Measurements from ENCODE around the gene F2.

The F2 gene

DNA sequence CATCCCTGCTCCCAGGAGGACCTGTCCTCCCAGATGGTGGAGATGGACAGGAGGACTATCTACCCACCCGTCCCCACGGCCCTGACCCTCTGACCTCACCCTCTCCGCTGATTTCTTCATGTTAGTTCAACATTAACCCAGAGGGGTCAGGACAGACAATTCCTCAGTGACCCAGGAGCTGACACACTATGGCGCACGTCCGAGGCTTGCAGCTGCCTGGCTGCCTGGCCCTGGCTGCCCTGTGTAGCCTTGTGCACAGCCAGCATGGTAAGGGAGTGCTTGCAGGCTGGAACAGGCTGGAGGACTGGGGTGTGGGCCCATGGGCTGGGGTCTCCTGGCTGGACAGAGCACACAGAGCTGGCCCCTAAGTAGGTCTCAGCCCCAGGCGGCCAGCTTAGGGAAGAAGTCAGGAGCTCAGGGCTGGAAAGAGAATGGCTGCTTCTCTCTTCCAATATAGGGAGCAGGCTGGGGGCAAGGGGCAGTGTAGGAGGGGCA lies at the start of gene F2:
Gene F2, plus strand, starts transcription at position 166 of the 495 bp plus-strand sequence. Its CDS starts 23 bp downstream, at position 189.
- DNase-seq = no peak

DNA sequence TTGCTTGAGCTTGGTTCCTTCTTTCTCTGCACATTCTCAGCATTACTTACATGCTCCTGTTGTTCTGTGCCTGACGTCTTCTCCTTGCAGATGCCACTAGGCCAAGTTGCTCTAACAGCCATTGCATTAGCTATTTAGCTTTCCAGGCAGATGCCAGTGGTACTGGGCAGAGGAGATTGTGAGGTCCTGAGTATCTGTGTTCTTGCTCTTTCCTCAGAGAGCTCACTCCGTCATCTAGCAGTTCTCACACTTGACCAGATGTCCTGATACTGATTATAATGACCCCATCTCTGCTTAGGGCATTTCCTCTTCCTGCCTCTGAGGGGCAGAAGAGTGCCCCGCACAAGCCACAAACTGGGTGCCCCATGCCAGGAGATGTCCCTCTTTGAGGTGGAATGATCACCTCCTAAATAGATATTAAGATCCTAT lies 49.3 kb upstream of the F2 start:
- DNase-seq = no peak

DNA sequence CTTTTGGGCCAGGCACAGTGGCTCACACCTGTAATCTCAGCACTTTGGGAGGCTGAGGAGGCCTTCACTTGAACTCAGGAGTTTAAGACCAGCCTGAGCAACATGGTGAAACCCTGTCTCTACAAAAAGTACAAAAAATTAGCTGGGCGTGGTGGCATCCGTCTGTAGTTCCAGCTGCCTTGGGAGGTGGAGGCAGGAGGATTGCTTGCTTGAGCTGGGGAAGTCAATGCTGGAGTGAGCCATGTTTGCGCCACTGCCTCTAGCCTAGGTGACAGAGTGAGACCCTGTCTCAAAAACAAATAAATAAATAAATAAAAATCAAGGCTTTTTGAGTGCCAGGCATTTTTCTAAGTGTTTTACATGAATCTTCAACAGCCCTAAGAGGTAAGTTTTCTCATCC lies 48.5 kb upstream of the F2 start:
- peak; percentile 60 for DNase-seq

DNA sequence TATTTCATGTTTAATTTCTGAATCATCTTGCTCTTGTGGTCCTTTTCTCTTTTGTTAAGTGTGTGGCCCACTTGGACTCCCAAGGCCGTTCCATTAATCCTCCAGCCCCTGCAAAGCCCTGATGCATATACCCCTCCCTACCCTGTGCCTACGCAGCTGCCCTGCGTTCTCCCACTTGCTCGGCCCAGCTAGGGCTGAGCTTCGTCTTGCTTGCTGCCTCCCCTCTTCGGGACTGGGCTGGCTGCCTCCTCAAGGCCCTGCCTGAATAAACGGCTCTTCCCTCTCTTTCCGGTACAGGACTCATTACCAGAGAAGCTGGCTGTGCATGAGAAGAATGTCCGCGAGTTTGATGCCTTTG lies 47.1 kb upstream of the F2 start:
- DNase-seq = peak; percentile 55

DNA sequence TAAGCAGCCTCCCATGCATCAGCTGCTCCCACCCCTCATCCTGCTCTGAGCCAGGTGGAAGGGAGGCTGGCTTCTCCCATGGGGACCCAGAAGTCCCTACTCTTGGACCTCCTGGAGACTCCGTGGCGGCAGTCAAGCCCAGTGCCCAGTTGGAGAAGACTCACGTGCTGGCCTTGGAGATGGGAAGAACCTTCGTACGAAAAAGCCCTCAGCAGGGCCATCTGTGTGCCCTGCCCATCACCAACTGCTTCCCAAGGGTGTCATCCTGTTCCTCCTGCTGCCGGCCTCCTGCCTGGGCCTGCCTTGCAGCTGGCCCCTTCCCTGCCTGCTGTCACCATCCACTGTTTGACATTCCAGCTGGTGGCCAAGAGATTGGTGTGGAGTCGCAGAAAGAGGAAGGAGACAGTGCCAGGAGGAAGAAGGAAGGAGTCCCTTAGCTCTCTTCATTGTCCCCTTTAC lies 46.6 kb upstream of the F2 start:
- DNase-seq = peak; percentile 59

DNA sequence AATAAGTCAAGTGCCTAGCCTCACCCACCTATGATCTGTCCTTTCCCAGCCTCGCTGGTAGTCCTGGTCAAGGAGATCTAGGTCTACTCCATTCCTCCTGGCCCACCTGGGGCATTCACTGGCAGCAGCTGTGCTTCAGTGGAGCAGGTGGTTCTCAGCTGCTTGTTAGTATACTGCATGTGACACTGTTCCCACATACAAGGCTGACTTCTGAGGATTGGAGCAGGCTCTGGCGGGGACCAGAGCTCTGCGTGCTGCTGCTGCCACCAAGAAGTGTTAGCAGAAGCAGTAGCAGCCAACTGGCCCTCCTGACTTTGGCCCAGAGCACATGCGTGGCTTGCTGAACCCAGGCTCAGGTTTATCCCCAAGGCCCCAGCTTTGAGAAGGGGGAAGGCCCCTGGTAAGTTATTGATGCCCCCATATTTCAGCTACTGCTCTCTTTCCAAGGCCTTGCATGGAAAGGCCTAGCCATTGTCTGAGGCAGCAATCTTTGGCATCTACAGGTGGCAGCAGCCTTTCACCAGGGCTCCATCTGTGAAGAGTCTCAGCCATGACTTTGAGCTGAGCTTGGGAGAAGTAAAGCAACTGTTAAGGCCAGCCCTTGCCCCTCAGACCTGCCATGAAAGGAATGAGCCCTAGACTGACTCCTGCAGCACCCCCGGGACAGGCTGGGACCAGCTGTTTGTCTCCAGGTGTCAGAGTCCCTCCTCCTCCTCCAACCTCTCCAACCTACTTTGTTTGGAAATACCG lies 45.1 kb upstream of the F2 start:
- peak; percentile 41 for DNase-seq

DNA sequence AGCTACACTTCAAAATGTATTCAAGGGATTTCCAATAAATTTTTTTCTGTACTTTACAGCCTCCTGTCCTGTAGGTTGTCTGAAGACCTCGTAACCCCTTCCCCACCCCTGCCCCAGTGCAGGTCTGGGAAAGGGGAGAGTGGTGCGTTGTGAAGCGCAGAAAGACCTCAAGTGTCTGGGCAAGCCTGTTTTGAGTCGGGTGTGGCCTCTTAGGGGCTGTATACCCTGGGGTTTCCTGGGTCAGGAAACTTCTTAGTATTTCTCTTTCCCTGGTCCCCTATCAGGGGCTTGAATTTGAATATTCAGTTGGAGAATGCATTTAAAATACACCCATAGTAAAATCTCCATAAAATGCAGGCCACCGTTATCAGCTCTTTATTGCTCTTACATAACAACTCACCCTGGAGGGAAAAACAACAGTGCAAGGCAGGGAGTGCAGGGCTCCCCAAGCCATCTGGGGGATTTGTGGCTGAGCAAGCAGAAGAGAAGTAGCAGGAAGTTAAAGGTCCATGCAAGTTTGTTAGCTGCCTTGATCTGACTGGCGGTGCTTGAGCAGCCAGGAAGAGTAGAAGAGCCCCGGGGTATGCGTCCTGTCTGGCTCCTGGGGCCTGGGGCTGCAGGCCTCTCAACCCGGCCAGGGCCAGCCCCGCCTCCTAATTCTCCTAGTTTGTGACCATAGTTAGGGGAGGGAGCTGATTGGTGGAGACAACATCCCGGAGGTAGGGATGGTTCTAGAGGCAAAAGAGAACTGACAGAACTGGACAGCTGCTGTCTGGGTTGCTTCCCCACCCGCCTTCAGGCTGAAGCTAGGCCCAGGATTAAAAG lies 44.3 kb upstream of the F2 start:
- peak; percentile 64 for DNase-seq

DNA sequence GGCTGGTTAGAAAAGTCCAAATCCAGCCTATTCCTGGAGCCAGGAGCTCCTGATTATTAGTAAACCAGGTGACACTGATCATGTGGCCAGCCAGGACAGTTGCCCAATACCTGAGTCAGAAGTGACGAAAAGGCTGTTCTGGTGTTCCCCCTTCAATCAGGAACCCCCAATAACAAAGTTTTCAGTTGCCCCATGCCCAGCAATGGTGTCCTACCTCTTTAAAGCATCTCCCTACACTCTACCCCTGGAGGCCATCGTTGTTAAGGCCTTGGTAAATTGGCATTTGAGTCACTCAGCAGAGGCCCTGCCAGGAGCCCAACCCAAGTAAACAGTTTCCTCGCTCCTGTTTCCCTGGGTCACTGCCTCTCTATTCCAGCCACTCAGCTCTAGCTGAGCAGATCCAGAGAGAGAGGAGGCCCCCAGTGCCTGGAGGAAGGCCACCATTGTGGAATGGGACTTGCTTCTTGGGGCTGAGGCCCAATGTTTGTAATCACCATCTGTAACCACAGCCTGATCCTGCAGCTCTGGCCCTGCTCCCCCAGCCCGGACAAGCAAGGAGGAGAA lies 43.6 kb upstream of the F2 start:
- DNase-seq = no peak

DNA sequence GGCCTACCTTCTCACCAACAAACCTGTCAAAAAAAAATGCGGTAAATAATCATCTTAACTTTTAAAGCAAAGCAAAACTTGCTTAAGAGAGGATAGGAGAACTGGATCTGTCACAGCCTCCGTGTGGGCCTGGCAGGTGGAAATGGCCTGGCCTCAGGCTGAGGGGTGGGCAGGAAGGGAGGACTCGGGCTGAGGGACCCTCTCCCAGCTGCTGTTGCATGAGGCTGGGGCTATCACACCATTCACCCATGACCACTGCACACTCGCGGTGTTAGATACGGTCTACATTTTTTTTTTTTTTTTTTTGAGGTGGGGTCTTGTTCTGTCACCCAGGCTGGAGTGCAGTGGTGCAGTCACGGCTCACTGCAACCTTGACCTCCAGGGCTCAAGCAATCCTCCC lies 43.1 kb upstream of the F2 start:
- DNase-seq = no peak

DNA sequence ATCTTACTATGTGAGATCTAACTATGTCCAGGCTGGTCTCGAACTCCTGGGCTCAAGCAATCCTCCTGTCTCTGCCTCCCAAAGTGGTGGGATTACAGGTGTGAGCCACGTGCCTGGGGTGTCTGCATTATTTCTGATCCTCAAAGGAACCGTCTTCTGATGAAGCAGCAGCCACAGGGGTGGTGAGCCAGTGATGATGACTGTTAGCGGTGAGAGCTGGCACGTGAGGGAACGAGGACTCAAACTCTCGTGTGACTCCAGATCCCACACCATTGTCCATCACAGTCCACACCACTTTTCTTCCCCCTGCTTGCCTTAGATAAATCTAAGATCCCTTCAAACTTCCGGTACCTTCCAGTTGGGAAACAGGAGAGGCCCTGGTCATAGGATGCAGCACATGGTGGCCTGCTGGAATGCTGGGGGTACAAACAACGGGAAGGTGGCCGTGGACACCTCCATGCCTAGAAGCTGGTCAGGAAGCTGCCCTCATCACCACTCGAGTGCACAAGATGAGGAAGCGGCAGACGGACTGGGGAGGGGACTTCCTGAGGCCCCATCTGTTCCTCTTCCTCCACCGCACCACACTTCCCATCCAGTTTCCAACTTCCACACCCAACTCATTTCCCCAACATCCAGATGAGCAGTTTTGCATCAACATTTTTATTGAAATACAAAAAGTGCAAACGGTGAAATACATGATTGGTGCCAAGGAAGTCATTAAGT lies 42.4 kb upstream of the F2 start:
- no peak for DNase-seq

DNA sequence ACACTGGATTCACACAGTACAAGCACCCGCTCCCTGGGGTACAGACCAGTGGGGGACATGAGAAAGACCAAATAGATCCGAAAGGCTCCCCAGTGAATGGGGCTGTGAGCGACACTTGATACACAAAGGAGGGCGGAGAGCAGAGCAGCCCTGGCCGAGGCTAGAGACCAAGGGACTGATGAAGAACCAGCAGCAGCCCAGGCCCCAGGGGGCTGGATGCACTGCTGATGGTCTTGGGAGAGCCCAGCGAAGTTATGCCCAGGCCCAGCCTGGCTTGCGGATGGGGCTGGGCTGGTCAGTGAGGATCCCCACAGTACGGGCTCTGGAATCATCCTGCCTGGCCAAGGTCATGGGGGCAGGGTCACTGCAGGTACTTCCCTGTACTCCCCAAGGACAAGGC lies 41.8 kb upstream of the F2 start:
- no peak for DNase-seq

DNA sequence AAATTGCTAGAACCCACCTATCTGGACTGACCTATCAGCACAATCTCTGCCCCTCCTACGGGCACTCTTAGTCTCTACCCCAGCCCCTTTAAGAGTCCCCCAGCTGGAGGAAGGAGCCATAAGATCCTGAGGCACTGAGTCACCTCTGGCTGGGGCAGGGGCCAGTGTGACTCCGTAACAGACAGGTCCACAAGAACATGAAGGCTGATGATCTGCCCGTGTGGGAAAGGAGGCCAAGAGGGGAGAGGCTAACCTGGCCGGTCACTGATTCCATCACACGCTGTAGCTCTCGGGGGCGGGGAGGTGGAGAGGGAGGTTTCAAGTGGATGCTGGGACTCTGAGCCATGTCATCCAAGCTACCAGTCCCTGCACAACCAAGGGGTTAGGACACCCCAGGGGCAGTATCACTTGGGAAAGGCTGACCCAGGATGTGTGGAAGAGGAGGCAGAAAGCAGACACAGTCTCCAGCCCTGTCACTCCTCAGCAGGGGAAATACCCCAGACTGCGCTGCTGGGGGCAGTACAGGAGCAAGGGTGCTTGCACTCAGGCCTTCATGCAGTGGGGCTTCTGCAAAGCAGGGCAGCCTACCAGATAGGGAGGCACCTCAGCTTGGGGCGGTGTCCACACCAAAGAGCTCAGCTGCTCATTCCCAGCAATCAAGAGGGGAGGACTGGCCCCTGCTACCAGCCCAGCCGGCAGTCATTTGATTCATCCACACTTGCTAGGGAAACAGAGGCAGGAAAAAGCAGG lies 40.8 kb upstream of the F2 start:
- no peak for DNase-seq

DNA sequence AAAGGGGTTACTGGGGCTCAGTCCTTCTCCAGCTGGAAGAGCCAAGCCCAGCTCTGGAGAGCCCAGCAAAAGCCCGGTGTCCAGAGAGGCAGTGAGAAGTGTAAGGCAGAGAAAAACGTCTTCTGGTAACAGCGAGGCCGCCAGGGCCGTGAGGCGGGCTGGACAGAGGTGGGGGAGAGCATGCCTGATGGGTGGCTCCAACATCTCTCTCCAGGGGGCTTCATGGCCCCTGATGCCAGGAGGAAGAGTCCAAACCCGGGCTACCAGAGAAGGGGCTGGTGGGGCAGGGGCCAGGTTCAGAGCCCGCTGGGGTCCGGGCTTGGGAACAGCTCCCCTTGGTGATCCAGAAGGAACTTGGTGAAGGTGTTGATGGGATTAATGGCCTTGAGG lies 40.3 kb upstream of the F2 start:
- no peak for DNase-seq

DNA sequence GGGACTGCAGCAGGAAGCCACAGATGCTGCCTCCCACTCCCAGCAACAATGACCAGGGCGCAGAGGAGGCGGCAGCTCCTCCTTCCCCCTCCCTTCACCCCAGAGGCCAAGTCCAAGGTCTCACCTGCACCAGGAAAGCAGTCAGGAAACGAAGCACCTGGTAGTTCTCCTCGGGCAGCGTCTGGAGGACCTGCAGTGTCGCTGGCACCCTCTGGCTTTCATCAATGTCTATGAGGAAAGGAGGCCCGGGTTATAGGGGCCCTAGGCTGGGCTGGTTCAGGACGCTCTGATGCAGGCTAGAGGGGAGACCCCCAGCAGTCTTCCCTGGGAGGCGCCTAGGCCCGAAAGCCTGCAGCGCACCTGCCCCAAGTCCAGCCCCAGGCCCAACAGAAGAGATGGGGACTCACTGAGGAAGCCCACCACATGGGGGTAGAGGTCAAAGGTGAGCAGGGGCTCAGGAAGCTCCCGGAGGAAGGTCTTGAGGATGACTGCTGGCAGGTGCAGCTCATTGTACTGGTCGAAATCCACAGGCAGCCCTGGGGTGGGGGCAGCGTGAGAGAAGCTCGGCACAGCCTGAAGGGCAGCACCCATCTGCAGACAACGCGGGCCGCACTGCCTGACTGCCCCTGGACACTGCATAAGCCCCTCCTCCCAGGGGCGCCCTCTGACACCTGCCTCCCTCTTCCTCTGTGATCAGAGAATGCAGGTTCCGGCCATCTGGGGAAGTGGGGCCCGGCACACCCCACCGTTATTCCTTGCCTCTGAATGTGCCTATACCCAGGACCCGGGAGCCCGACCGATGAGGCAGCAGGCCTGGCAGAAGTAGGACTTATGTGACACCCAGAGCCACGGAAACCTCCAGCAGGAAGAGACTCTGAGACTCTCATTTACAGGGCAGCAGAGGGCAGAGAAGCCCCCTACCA lies 39.5 kb upstream of the F2 start:
- DNase-seq = no peak

DNA sequence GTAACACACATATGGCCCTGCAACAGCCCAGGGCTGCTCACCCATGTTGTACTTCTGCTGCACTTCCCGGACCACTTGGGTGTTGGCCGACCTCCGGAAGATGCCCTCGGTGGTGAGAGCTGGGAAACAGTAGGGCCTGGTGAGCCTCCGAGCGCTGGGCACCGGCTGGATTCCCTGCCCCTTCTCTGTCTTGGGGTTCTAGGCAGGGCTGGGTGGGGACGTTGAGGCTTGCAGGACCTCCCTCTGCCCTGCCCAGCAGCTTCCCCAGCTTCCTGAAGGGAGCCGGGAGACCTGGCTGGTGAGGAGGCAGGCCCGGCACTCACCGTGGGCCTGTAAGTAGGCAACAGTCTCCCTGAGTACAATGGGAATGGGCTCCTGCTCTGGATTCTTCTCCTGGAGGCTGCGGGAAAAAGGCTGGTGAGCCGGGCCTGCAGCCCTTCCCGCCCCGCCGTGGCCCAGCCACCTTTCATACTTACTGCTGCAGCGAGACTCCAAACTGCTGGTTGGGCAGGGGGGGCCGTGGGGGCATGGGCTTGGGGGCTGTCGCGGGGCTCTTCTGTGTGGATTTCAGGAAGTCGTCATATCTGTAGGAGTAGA lies 38.8 kb upstream of the F2 start:
- DNase-seq = no peak

DNA sequence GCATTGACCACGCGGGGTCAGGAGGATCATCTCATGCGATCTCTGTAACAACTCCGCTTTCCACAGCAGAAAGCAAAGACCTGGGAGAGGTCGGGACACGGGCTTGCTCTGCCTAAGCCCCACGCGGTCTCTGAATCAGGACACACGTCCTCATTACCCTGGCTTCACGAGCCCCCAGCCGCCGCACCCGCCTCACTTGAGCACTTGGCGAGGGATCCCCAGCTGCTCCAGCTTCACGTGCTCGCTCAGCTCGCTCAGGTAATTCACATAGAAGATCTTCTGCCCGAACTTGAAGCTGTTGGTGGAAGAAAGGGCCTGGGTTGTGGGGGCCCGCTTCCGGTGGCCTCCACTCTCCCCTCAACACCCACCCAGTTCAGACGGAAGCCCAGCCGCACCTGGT lies 38.2 kb upstream of the F2 start:
- DNase-seq = no peak

DNA sequence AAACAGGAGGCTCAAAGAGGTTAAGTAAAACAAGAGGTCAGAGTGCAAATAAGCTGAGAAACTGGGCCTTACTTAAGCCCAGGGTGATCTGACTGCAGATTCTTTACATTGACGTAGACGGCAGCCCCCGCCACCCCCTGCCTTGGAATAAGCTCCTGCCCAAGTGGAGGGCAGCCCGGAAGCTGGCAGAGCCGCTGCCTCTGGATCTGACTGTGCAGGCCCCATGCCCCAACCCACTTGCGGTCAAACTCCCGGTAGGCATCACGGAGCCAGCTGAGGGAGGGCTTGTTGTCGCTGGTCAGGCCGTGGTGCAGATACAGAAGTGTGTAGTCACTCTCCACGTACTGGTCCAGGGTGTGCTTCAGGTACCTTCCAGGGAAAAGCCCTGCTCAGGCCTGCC lies 37.2 kb upstream of the F2 start:
- DNase-seq = no peak

DNA sequence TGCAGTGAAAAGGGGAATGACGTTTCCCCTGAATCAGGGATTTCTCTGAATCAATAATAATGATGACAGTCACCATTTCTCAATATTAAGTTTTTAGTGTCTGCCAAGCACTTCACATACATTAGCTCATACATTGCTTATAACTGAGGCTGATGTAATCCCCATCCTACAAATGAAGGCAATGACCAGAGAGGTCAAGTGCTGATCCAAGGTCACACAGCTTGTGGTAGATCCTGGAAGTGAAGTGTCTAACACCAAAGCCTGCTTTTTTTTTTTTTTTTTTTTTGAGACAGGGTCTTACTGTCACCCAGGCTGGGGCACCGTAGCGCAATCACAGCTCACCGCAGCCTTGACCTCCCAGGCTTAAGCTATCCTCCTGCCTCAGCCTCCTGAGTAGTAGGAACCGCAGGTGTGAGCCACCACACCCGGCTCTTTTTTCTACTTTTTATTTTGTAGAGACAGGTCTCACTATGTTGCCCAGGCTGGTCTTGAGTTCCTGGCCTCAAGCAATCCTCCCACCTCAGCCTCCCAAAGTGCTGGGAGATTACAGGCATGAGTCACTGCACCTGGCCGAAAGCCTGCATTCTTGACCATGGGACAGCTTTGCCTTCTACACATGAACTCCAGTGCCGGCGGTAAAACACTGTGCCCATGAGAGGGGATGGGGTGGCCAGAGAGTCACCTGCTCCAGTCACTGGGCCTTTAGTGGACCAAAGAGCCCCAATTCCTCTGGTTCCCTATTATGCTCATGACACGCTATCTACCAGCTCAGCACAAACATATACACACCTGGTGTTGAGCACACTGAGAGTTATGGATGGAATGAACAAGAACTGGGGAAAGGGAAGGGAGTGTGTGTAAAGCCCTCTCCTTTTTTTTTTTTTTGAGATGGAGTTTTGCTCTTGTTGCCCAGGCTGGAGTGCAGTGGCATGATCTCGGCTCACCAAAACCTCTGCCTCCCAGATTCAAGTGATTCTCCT lies 36.0 kb upstream of the F2 start:
- DNase-seq = no peak

DNA sequence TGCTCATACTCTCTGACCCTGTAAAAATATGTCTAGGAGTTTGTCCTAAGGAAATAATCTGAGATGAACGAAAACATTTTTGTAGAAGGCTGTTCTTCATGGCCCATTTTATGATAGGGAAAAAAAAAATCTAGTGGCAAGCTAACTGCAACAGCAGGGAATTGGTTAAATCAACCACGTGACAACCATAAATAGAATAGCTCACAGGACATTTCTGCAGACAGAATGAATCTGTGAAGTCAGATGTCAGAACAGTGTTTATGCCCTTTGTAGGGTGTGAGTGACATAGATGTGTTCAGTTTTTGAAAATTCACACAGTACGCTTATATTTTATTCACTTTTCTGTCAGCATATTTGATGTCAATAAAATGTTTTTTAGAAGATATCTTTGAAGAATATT lies 34.6 kb upstream of the F2 start:
- no peak for DNase-seq
